Measurements from ENCODE around the gene MED27.

The MED27 gene

DNA sequence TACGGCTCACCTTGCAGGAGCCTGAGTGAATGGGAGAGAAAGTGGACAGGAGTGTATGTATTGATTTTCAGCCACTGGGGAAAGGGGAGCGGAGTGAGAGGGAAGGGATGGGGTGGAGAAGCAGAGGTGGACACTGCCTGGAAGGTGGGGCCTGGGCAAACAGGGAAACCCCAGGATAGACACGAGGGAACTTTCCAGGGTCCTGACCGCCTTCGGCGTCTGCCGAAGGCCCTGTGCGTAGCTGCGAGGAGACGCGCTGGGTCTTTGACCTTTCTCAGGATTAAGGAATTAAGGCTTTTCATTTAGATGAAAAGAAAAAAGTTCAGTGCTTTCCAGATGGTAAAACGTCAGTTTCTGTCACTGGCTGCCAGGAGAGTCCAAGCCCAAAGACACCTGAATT is 205.2 kb downstream of the MED27 start:
- TF ChIP-seq, protein P1, sequence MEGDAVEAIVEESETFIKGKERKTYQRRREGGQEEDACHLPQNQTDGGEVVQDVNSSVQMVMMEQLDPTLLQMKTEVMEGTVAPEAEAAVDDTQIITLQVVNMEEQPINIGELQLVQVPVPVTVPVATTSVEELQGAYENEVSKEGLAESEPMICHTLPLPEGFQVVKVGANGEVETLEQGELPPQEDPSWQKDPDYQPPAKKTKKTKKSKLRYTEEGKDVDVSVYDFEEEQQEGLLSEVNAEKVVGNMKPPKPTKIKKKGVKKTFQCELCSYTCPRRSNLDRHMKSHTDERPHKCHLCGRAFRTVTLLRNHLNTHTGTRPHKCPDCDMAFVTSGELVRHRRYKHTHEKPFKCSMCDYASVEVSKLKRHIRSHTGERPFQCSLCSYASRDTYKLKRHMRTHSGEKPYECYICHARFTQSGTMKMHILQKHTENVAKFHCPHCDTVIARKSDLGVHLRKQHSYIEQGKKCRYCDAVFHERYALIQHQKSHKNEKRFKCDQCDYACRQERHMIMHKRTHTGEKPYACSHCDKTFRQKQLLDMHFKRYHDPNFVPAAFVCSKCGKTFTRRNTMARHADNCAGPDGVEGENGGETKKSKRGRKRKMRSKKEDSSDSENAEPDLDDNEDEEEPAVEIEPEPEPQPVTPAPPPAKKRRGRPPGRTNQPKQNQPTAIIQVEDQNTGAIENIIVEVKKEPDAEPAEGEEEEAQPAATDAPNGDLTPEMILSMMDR (conservative IDR thresholded peaks at IDR 0.05), result no peak
- H3K27ac ChIP-seq, result no peak overlapping the region

DNA sequence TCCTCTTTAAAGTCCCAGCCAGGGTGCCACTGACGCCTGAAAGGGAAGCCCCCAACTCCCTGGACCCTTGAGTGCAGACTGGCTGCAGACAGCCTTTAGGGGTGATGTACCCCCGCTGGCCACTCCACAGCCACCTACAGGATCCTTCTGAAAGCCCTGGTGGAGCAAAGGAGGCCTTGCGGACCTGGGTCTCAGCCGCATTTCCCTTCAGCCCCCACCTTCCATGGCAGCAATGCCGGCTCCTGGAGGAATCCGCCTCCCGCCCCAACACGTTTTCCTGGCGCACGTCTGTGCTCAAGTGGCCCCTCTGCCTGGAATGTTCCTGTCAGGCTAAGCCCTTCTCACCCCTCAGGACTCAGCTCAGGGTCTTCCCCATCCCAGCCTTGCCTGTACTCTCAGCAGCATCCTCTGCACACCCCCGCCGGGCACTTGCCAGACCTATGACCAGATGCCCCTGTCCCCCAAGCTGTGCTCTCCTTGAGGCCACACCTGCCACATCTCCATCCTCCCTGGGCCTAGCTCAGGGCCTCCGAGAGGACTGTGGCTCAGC is 205.7 kb downstream of the MED27 start:
- no peak overlapping the region for H3K27ac ChIP-seq
- TF ChIP-seq, protein P1 (conservative IDR thresholded peaks at IDR 0.05), result no peak

DNA sequence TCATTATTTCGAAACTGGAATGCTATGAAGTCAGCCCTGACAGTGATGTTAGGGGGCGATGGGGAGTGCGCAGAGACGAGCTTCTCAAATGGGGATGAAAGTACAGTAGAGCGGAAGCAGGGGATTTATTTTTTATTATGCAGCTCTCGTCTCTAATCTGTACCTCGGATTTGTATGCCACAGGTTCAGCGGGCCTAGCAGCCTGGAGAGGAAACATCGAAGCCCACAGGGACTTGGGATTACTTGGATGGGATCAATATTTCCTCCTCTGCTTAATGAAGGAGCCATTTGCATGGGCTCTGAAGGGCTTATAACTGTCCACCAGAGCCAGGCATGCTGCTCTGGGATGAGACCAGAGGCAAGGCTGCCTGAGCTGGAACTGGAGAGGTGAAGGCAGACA is 206.3 kb downstream of the MED27 start:
- TF ChIP-seq, protein P1 (conservative IDR thresholded peaks at IDR 0.05), result no peak
- H3K27ac ChIP-seq, result no peak overlapping the region

DNA sequence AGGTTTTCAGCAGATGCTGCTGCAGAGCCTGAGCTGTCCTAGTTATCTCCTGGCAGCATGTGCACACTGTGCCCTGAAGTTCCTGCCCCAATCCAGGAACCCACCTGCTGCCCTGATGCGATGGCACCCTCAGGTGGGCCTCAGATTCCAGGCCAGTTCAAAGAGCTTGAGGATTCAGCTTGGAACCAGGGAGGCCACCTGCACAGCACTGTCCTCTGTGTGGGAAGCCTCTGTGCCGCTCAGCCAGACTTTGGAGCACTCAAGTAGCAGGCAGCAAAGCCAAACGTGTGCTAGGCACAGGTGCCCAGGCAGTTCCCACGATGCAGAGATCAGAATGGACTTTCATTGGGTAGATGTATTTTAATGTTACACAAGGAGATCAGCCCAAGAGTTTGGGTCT is 207.0 kb downstream of the MED27 start:
- TF ChIP-seq, protein P1 (conservative IDR thresholded peaks at IDR 0.05), result no peak
- no peak overlapping the region for H3K27ac ChIP-seq

DNA sequence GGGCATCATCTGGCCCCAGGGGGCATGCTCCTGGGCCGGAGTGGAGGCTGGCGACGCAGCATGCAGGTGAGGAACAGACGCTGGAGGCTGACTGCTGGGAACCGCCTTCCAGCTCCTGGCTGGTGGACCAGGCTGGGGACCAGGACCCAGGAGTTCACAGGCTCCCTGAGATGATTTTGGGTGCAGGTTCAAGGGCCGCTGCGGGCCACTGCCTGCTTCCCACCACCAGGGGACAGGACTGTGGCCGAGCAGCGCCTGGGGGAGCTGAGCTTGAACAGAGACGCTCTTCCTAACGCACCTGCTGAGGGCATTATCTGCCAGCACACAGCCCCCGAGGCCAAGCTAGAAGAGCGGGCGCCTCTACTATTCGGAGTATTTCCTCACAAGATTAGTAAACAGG is 207.7 kb downstream of the MED27 start:
- no peak overlapping the region for H3K27ac ChIP-seq
- TF ChIP-seq, protein P1 (conservative IDR thresholded peaks at IDR 0.05), result peak; percentile 34

DNA sequence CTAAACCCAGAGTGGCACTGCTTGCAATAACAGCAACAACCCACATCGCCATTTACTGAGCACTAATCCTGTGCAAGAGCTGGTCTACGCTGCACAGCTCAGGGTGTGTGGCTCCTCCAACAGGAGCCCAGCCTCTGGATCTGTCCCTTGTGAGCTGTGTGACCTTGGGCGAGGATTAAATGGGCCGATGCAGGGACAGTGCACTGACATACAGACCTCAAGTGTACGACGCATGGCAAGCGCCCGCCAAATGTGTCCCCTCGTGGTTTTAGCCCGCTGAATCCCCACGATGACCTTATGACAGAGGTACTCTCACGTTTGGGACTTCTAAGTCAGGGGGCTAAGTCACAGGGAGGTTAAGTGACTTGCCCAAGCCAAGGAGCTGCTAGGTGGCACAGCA is 209.5 kb downstream of the MED27 start:
- no peak overlapping the region for H3K27ac ChIP-seq
- TF ChIP-seq, protein P1 (conservative IDR thresholded peaks at IDR 0.05), result no peak

DNA sequence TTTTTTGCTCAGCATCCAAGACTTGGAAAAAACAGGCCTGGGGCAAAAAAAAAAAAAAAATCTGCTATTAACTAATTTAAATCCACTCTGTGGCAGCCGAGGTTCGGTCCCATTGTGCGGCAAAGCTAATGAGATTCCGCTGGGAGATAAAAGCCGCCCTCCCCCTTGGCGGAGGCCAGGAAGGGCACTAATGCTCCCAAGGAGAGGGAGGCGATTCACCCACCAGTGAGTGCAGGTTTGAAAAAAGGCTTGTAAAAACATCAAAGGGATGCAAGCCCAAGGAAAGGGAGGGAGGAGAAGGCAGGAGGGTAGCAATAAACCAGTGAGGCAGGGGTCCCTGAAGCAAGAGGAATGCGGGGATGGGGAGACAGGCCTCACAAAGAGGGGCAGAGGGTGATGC is 210.3 kb downstream of the MED27 start:
- TF ChIP-seq, protein P1 (conservative IDR thresholded peaks at IDR 0.05), result no peak
- H3K27ac ChIP-seq, result no peak overlapping the region
